Cerebellar cortex (tissue), 1 donor: ENCODE results near the gene ARAF.

Experiments used
- DNase-seq: peaks from one replicate; pipeline ENCODE4 v3.0.0-alpha.2; 2015; ENCODE audit warnings: low spot score

Gene ARAF

DNA sequence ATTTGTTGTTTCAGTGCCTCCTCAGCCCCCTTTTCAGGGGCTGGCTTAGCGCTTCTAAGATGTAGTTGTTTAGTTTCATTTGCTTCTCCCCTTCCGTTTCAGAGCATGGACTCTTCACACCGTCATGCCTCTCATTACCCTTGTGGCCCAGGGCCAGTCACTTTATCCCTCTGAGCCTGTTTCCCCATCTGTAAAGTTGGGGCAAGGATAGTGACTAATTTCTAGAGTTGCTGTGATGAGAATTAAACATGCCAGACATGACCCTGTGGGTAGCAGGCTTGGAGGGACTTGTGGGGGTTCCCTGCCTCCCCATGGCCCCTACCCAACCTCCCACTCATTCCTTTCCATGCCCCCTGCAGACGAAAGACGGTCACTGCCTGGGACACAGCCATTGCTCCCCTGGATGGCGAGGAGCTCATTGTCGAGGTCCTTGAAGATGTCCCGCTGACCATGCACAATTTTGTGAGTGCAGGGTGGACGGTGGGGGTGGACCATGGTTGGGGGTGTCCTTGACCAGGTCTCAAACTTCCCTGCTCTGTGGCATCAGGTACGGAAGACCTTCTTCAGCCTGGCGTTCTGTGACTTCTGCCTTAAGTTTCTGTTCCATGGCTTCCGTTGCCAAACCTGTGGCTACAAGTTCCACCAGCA is 3.6 kb downstream of the ARAF start:
- DNase-seq, result no peak

DNA sequence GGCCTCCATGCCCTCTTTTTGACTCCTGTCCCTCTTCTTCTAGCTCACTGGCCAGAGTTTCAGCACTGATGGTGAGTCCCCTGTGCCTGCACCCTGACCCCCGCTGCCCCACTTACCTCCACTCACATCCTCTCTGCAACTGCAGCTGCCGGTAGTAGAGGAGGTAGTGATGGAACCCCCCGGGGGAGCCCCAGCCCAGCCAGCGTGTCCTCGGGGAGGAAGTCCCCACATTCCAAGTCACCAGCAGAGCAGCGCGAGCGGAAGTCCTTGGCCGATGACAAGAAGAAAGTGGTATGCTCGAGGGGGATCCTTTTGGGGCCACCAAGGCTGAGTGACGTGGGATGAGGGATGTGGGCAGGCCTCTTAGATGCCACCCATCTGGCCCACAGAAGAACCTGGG is 5.8 kb downstream of the ARAF start:
- DNase-seq, result no peak

DNA sequence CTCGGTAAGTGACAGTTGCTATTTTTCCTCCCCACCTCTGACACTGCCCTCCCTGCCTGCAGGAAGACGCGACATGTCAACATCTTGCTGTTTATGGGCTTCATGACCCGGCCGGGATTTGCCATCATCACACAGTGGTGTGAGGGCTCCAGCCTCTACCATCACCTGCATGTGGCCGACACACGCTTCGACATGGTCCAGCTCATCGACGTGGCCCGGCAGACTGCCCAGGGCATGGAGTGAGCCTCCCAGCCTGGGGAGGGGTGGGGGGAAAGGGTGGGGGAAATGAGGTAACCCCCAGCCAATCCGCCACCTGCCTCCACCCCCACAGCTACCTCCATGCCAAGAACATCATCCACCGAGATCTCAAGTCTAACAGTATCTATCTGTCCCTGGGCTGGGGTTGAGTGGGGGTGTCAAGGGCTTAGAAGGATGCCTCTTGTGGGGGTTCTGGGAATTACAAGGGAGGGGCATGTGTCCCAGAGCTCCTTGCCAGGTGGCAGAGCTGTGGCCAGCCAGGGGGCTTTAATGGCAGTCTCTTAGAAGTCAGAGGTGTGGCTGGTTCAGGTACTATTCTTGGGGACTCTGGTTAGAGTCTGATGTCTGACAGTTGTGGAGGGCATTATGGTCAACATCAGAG is 7.8 kb downstream of the ARAF start:
- DNase-seq, result no peak

DNA sequence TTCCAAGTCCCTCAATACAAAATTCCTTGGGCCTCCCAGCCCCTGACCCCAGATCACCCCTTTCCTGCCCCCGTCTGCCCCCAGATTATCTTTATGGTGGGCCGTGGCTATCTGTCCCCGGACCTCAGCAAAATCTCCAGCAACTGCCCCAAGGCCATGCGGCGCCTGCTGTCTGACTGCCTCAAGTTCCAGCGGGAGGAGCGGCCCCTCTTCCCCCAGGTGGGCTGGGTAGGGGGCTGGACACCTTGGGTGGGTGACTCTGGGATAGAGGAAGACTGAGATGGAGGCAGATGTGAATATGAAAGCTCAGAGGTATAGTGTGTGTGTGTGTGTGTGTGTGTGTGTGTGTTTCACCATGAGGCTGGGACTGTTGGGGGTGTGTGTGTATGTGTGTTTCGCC is 9.8 kb downstream of the ARAF start:
- no peak for DNase-seq

DNA sequence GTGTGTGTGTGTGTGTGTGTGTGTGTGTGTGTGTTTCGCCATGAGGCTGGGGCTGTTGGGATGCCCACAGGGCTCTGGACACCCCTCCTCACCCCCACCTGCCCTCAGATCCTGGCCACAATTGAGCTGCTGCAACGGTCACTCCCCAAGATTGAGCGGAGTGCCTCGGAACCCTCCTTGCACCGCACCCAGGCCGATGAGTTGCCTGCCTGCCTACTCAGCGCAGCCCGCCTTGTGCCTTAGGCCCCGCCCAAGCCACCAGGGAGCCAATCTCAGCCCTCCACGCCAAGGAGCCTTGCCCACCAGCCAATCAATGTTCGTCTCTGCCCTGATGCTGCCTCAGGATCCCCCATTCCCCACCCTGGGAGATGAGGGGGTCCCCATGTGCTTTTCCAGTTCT is 10.2 kb downstream of the ARAF start:
- no peak for DNase-seq

DNA sequence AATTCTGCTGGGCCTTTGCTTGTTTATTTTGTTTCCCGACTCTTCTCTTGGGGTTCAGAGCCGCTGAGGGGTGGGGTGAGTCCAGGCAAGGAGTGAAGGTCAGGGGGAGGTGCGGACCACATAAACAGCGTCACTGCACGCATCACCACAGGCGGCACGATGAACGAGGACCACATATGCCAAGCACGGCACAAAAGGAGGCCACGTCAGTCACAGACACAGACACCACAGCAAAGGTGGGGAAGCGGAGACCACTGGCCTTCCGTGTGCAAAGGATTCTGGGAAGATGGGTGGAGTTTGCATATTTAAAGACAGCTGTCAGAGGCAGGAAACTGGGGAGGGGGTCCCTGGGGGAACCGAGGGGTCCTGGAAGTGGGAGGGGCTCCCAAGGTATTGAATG is 10.9 kb downstream of the ARAF start:
- no peak for DNase-seq

DNA sequence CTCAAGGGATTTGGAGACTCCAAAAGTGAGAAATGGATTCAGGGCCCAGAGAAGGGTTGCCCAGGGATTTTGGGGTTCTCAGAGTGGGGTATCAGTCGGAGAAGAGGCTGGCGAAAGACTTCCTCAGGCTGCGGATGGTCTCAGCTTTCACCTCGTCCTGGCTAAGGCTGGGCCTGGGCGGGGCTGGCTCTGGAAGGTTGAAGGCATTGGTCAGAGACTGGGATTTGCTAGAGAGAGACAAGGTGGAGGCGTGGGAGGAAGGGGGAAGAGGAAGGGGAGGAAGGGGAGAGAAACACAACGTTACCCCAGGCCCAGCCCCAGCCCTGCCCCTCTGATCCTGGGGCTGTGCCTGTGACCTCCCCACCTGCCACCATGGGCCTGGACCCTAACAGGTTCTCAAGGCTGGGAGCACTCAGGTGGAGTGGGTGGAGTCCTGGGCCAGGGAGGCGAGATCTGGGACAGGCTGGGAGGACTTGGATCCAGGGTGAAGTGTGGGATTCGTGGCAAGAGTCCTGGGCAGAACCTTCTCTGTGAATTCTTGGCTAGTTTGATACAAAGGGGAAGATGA is 11.9 kb downstream of the ARAF start:
- DNase-seq, result no peak

DNA sequence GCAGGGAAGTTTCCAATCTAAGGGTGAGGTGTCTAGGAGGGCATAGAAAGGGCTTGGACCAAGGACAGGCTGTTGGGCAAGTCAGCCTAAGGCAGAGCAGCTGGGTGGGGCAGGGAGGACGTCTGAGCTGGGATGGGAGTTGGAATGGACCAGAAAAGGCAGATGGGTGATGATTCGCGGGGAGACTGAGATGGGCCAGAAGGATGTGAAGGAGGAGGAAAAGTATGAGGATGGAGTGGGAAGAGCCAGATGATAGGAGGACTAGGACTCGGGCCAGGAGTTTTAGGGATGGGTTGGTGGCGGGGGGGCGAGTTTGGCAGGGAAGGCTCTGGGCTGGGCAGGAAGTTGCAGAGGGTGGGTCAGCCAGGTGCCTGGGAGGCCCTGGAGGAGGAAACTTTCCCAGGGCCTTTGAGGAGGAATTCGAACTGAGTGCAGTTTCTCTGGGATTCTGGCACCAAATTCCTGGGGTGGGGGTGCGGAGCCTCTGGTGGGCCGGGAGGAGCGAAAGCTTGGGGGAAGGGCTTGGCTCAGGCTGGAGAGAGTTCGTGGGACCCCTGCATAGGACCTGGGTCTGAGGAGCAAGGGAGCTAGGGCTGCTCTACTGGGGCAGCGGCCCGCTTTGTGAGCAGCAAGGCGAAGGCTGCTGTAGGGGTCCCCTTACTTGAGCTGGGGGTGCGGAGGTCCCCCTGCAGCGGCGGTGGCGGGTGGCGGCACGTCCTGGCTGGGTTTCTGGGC is 12.5 kb downstream of the ARAF start:
- DNase-seq, result no peak

DNA sequence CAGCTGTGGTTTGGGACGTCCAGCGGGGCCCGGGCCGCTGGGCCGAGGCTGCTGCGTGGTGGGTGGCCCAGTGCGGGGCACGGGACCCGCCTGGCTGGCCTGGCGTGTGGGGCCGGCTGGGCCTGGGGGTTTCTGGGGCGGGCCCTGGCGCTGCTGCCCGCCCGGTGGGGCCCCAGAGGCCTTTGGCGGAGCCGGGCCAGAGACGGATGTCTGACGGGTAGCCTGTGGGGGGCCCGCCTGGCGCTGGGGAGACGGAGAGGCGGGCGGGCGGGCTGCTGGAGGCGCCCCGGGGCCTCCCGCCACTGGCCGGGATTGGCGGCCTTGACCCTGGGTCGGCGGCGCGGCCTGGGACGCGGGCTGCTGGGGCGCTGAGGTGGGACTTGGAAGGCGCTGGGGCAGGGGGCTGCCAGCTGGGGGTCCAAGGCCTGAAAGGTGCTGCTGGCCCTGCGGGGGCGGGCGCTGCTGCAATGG is 13.1 kb downstream of the ARAF start:
- no peak for DNase-seq

DNA sequence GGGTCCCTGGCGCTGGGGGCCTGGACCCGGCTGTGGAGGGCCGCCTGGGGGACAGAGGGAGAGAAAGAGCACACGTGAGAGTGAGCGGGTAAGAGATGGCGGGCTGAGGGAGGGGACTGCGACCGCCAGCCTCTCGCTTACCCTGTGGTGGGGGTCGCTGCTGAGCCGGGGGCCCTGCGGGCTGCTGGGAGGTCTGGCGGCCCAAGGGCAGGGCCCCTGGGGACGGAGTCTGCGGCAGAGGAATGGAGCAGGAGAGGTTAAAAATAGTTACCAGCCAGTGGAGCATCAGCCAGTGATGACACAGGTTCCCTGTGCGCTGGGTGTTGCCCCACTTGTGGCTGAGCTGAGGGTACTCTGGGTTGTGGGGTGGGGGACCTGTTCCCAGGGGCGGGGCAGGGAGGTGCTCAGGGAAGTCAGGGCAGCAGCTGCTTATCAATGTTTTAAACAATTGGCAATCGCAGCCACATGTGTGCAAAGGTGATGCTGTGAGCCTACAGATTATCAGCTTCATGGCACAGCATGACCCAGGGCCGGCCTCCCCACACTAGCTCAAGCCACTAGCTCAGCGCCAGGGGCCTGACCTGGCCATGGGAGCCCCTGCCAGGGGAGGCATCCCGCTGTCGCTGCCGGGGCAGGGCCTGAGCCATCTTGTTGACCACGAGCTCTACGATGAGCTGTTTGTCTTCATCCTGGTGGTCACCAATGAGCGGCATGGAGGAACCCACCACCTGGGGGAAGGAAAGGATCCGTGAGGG is 13.7 kb downstream of the ARAF start:
- no peak for DNase-seq

DNA sequence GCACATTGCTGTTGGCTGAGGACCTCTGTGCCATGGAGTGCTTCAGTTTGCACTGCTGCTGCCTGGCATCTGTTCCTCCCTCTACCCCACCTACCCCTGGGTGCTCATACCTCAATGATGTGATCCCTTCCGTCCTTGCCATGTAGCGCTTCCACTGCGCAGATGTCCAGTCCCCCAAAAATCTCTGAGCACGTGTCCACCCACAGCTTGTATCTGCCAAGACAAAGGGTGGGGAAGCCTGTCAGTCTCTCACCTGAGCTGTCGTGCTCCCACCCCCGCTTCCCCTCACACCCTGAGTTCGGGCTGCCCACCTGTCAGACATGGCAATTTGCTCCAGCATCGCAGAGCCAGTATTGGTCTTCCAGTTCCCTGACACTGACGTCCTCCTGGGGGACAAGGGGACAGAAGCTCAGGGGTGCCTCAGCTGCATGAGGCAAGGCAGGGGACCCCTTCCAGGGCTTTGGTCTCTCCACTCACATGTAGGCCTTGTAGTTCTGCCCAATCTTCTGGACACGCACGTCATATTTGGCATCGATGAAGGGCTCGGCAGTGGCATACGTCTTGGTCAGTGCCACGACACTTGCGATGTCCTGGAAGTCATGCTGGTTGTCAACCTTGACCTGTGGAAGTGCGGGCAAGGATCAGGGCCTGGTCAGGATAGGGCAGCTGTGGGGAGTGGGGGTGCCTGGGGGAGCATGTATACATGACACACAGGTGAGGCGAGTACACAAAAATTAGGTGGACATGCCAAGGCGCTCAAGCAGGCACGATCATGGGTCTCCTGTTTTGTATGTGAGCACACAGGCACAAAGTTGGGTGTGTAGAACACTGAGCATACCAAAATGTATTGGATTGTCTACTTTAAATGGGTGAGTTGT is 15.3 kb downstream of the ARAF start:
- DNase-seq, result no peak

DNA sequence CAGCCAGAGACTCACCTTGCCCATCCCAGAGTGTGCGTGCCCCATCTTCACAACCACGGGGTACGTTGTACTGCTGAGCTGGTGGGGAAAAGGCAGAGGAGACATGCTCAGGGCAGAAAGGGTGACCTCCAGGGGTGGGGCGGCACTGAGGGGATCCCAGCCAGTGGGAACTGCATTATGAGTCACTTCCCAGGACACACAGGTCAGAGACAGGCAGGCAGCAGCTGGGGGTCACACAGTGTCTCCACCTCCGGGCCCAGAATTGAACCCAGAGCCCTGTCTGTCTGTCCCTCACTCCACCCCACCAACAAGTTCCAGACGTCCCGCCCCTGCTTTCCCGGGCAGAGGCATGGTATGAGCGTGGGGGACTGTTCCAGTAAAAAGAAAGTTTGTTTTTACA is 16.4 kb downstream of the ARAF start:
- DNase-seq, result no peak

DNA sequence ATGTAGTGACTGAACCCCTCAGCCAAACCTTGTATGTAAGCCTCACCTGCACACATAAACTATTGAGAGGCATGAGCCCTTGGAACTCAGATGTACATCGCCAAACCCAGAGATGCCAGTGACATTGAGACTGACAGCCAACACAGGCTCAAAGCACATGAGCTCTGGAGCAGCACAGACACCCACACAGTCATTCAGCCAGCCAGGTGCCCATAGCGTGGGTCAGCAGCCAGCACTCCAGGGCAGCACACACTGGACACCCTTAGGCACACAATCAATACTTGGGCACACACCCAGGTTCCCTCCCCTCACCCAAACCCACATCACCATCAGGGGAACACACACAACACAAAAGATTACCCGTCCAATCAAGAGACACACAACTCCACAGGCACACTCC is 16.9 kb downstream of the ARAF start:
- DNase-seq, result no peak

DNA sequence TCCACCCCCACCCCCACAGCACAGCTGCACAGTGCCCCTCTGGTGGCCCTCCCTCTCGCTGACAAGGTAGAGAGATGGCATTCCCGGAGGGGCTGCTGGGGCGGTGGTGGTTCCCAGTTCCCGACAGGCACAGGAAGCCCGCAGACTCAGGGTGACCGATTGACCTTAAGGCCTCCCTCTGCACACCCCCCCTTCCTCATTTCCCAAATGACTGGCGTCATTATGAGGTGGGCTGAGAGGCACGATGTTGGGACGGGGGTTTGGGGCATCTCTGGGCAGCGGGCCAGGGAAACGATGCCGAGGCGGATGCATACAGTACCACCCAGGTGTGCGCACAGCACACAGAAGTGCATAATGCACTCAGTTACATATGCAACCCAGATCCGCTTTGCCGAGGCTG is 17.7 kb downstream of the ARAF start:
- DNase-seq, result no peak

DNA sequence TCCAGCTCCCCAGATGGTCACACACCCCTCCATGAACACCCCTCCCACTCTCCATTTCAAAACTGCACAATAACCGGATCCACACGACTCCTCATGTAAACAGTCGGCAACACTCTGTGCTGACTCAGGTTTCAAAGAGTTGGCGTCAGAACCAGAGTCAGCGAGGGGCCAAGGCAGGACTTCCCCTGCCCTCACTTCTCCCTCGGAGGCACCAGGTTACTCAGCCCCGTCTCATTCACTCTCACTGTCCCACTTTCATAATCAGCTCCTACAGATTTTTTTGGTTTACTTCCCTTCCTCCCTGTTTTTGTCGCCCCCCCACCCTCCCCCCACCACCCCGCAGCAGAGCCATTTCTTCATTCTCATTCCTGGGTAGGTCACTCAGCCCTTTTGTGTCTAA is 18.5 kb downstream of the ARAF start:
- DNase-seq, result no peak

DNA sequence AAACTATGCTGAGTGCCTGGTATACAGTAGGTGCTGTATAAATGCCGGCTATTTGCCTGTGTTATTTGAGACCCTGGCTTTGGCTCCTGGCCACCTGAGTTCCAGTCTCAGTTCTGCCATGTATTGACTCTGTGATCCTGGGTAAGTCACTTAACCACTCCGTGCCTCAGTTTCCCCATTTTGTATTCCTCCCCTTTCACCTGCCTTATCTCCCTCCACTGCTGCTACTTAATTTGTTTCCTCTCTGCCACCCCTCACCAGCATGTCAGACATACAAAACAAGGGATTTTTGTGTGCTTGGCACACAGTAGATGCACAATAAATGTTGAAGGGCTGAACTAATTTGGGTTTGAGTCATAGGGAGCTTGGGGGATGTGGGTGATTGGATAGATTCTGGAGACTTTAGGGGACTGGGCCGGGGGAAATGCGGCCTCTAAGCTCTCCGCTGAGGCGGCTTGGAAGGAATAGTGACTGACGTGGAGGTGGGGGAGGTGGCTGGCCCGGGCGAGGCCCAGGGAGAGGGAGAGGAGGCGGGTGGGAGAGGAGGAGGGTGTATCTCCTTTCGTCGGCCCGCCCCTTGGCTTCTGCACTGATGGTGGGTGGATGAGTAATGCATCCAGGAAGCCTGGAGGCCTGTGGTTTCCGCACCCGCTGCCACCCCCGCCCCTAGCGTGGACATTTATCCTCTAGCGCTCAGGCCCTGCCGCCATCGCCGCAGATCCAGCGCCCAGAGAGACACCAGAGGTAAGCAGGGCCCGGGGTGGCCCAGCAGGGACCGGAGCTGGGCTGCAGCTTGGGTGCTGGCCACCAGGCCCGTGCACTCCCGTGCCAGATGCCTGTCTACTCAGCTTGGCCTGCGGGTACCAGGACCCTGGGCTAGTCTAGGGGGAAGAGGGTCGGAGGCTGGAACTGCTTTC is 21.0 kb downstream of the ARAF start, which contains the start of gene TIMP1:
Gene TIMP1 (plus strand): TSS at position 706 of the 917 bp plus-strand sequence. CDS start 980 bp downstream, outside the sequence.
- peak; percentile 69 for DNase-seq

DNA sequence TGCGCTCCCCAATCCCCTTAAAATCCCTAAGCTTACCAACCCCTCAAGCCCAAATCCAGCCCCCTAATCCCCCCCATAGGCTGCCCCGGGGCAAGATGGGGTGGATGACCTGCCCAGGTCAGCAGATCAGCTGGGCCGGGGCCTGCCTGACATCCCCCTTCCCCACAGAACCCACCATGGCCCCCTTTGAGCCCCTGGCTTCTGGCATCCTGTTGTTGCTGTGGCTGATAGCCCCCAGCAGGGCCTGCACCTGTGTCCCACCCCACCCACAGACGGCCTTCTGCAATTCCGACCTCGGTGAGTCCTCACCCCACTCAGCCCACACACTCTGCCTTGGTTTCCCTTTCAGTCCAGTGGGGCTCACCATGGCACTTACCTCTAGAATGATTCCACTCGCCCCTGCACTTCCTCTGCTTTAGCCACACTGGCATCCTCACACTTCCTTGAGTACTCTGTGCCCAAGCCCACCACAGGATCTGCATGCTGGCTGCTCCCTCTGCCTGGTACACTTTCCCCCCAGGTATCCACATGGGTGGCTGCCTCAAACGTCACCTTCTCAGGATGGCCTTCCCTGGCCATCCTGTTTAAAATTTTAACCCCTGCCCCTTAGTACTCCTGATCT is 22.3 kb downstream of the ARAF start:
- DNase-seq, result no peak

DNA sequence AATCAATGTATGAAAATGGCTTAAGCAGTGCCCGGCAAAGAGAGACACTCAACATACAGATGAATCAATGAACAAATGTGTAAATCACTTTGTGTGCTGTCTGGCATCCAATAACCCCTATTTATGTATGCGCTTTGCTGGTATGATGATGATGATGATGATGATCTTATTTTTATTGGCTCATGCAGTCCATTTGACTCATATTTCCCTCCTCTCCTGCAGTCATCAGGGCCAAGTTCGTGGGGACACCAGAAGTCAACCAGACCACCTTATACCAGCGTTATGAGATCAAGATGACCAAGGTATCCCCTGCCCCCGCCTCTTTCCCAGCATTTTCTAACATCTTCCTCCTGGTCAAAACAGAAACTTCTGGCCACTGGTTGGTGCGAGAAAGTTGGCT is 23.7 kb downstream of the ARAF start:
- no peak for DNase-seq

DNA sequence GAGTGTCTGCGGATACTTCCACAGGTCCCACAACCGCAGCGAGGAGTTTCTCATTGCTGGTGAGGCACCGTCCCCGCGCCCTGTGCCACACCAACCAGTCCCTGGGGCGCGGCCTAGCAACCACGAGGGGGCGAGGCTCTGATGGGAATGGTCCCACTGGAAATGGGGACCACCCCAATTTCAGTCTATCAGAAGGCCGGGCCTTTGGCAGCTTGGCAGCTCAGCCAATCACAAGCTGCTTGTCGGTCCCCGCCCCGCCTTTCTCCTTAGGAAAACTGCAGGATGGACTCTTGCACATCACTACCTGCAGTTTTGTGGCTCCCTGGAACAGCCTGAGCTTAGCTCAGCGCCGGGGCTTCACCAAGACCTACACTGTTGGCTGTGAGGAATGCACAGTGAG is 24.3 kb downstream of the ARAF start:
- DNase-seq, result no peak
